Tibial nerve (tissue), 4 donors: ENCODE results near the gene DNAJC10. TPM values are rescaled to one million over a fixed set of nuclear protein-coding genes. Genes with fewer than 3 reads are reported as not detected.
"Not testable (repeated sequence)": the region's sequence is repeated elsewhere in the genome, so short reads cannot be mapped to it uniquely, and the experiment has no call there.

Experiments used
- DNase-seq, 2 donors: peaks; one replicate each; pipeline ENCODE4 v3.0.0-alpha.2; 2019; ENCODE audit warnings: low spot score in 2 of 2
- H3K27ac ChIP-seq, 4 donors: fragments of 200-600 bp; sonication (generic) in 3 of 4; one replicate each; pipeline ENCODE4 v1.5.1; 2017 to 2019; ENCODE audit warnings: mild to moderate bottlenecking in 1 of 4
- H3K27me3 ChIP-seq, 2 donors: fragments of 200-600 bp; sonication (generic) in 1 of 2; one replicate each; pipeline versions ENCODE4 v1.5.1 to v1.6.0; 2017 to 2019
- H3K36me3 ChIP-seq, 3 donors: fragments of 200-600 bp; sonication (generic); one replicate each; pipeline ENCODE4 v1.5.1; 2018 to 2019
- H3K4me1 ChIP-seq, 4 donors: fragments of 200-600 bp; sonication (generic) in 3 of 4; one replicate each; pipeline ENCODE4 v1.5.1; 2017 to 2019
- H3K4me3 ChIP-seq, 4 donors: fragments of 200-600 bp; sonication (generic) in 3 of 4; one replicate each; pipeline ENCODE4 v1.5.1; 2017 to 2019; ENCODE audit warnings: mild to moderate bottlenecking in 1 of 4, moderate library complexity in 1 of 4
- H3K9me3 ChIP-seq, 4 donors: fragments of 200-600 bp; sonication (generic) in 3 of 4; one replicate each; pipeline ENCODE4 v1.5.1; 2017 to 2019
- CTCF ChIP-seq, 5 experiments: fragments of 200-600 bp in 3 of 5; fragments of 450-650 bp in 2 of 5; sonication (generic) in 3 of 5; IDR thresholded peaks; one replicate each; pipeline ENCODE4 v1.5.1; 2016 to 2019; ENCODE audit warnings: antibody characterized with exemption in 5 of 5, mild to moderate bottlenecking in 3 of 5, moderate library complexity in 2 of 5
- EP300 ChIP-seq, 2 donors: sonication (generic); formaldehyde crosslinking; IDR thresholded peaks; one replicate each; pipeline ENCODE4 v1.6.1; 2017; ENCODE audit warnings: antibody characterized with exemption in 2 of 2, mild to moderate bottlenecking in 1 of 2
- POLR2A ChIP-seq, 2 donors: fragments of 450-650 bp; IDR thresholded peaks; one replicate each; pipeline ENCODE4 v1.6.1; 2017; ENCODE audit warnings: antibody characterized with exemption in 2 of 2, mild to moderate bottlenecking in 2 of 2, moderate library complexity in 2 of 2
- WGBS, 2 donors: methylation state at CpG; one replicate each; pipeline ENCODE4 v1.1.5; 2018; 5-methylcytosine and 5-hydroxymethylcytosine counted together
- total RNA-seq, 4 donors: library from RNA; depleted of rRNA; stranded (reverse); fragments of >200 nt; gene quantifications; one replicate each; pipeline ENCODE4 v1.1.0, GENCODE V29; 2016

Gene DNAJC10
- total RNA-seq, 4 donors from 2014 or later: 54.7 to 66.3 (median 62.0) TPM

- H3K9me3 ChIP-seq: no peaks in the 10 kb centered on the region
- no peaks in the 10 kb centered on the region for H3K27me3 ChIP-seq
- peaks cover 0 to 16% (median 0%) of the 10 kb centered on the region in 4 donors for H3K4me1 ChIP-seq
- no peak for DNase-seq
- TF ChIP-seq POLR2A (IDR thresholded peaks at IDR 0.05): no peak
- TF ChIP-seq EP300 (IDR thresholded peaks at IDR 0.05): no peak
- peak; percentile 24 to 55 (median 48) for TF ChIP-seq CTCF (IDR thresholded peaks at IDR 0.05)
- WGBS, 2 donors: 60 to 63% methylated on average over 11 of the region's 11 CpGs
- no peak overlapping the region for H3K27ac ChIP-seq
- peaks cover 0 to 37% (median 0%) of the 10 kb centered on the region in 3 donors for H3K36me3 ChIP-seq
- no peak overlapping the region for H3K4me3 ChIP-seq
Observed at GRCh38 chr2:182763311-182763912, 47.4 kb downstream of the DNAJC10 start.

GRCh38 chr2:182766626-182767025 is 50.6 kb downstream of the DNAJC10 start:
- no peak for DNase-seq
- H3K9me3 ChIP-seq: peaks cover 0 to 20% (median 3%) of the 10 kb centered on the region in 4 donors
- no peaks in the 10 kb centered on the region for H3K27me3 ChIP-seq
- 68 to 75% methylated on average over 6 of the region's 6 CpGs for WGBS, 2 donors
- peaks cover 0 to 16% (median 0%) of the 10 kb centered on the region in 4 donors for H3K4me1 ChIP-seq
- TF ChIP-seq EP300 (IDR thresholded peaks at IDR 0.05) (no peak), POLR2A (IDR thresholded peaks at IDR 0.05) (no peak), CTCF (IDR thresholded peaks at IDR 0.05) (no peak)
- H3K27ac ChIP-seq: no peak overlapping the region
- no peak overlapping the region for H3K4me3 ChIP-seq
- H3K36me3 ChIP-seq: peaks cover 0 to 42% (median 0%) of the 10 kb centered on the region in 3 donors

- no peak for DNase-seq
- Histone ChIP-seq H3K36me3 (peaks cover 0 to 49% (median 0%) of the 10 kb centered on the region in 3 donors), H3K9me3 (peaks cover 0 to 27% (median 3%) of the 10 kb centered on the region in 4 donors), H3K27ac (no peak overlapping the region), H3K4me3 (no peak overlapping the region), H3K27me3 (no peaks in the 10 kb centered on the region), H3K4me1 (peaks cover 0 to 6% (median 0%) of the 10 kb centered on the region in 4 donors)
- WGBS, 2 donors: 66 to 67% methylated on average over 7 of the region's 7 CpGs
- TF ChIP-seq CTCF (IDR thresholded peaks at IDR 0.05): peak in 3 of 5 experiments; percentile 11 to 33 (median 12)
- no peak for TF ChIP-seq POLR2A (IDR thresholded peaks at IDR 0.05)
- TF ChIP-seq EP300 (IDR thresholded peaks at IDR 0.05): no peak
Observed at GRCh38 chr2:182767578-182767977, 51.5 kb downstream of the DNAJC10 start.

GRCh38 chr2:182768950-182769349 is 52.9 kb downstream of the DNAJC10 start:
- not testable (repeated sequence) for H3K4me3 ChIP-seq, H3K27ac ChIP-seq, H3K27me3 ChIP-seq, H3K4me1 ChIP-seq, DNase-seq
- 91 to 95% methylated on average over 2 of the region's 2 CpGs for WGBS, 2 donors
- H3K36me3 ChIP-seq: peaks cover 0 to 60% (median 0%) of the 10 kb centered on the region in 3 donors
- H3K9me3 ChIP-seq: peaks cover 0 to 34% (median 3%) of the 10 kb centered on the region in 4 donors

- no peak overlapping the region for H3K4me3 ChIP-seq
- H3K4me1 ChIP-seq: no peaks in the 10 kb centered on the region
- TF ChIP-seq CTCF (IDR thresholded peaks at IDR 0.05): no peak
- no peak for TF ChIP-seq EP300 (IDR thresholded peaks at IDR 0.05)
- TF ChIP-seq POLR2A (IDR thresholded peaks at IDR 0.05): no peak
- no peak for DNase-seq
- H3K27ac ChIP-seq: no peak overlapping the region
- peaks cover 0 to 44% (median 0%) of the 10 kb centered on the region in 3 donors for H3K36me3 ChIP-seq
- WGBS, 2 donors: 94 to 100% methylated on average over 1 of the region's 1 CpG
- H3K9me3 ChIP-seq: no peaks in the 10 kb centered on the region
- H3K27me3 ChIP-seq: no peaks in the 10 kb centered on the region
Observed at GRCh38 chr2:182779323-182779722, 63.3 kb downstream of the DNAJC10 start.

GRCh38 chr2:182781099-182781498 is 65.0 kb downstream of the DNAJC10 start:
- not testable (repeated sequence) for H3K4me3 ChIP-seq, DNase-seq, H3K27me3 ChIP-seq, H3K27ac ChIP-seq, H3K4me1 ChIP-seq, H3K9me3 ChIP-seq
- WGBS, 2 donors: 98 to 100% methylated on average over 8 of the region's 8 CpGs
- H3K36me3 ChIP-seq: peaks cover 0 to 39% (median 0%) of the 10 kb centered on the region in 3 donors

- not testable (repeated sequence) for H3K4me3 ChIP-seq, H3K9me3 ChIP-seq, DNase-seq, H3K27ac ChIP-seq, H3K4me1 ChIP-seq, H3K27me3 ChIP-seq
- WGBS, 2 donors: 65 to 73% methylated on average over 3 of the region's 3 CpGs
- H3K36me3 ChIP-seq: peaks cover 0 to 31% (median 0%) of the 10 kb centered on the region in 3 donors
Observed at GRCh38 chr2:182782686-182783085, 66.6 kb downstream of the DNAJC10 start.
